Endothelial cell of umbilical vein (primary cell): ENCODE measurements around the gene YWHAH. TPM values are rescaled to one million over a fixed set of nuclear protein-coding genes. Genes with fewer than 3 reads are reported as not detected.

Experiments used
- BruUV-seq: library from RNA; stranded (reverse); fragments of 400-500 nt; replicated peaks from 2 replicates; lab custom pipeline; 2021; lab: Mats Ljungman, UMichigan
- CTCF ChIA-PET: fragments of 300-600, 350-600 bp; sonication (Branson Sonifier 250); formaldehyde crosslinking; loops from one replicate; lab custom pipeline; 2021; ENCODE audit warnings: antibody characterized with exemption, inconsistent platforms; lab: Charles Lee
- POLR2A ChIA-PET: fragments of 300-600, 350-600 bp; sonication (Branson Sonifier 250); formaldehyde crosslinking; loops from one replicate; lab custom pipeline; 2021; ENCODE audit warnings: antibody characterized with exemption, inconsistent platforms; lab: Charles Lee
- DNase-seq: peaks from one replicate; pipeline ENCODE4 v3.0.0-alpha.2; 2011; ENCODE audit warnings: low read depth, low spot score
- FAIRE-seq: peaks from 2 replicates; lab custom pipeline; 2011; peaks lifted over from hg19 to GRCh38; lab: Jason Lieb, UNC
- H2AFZ ChIP-seq: 2 replicates; pipeline ENCODE4 v1.6.0; 2012; ENCODE audit warnings: low read depth, low read length, control low read depth, inconsistent platforms
- H3K27ac ChIP-seq: 2 replicates; pipeline ENCODE4 v1.5.1; 2011; ENCODE audit warnings: low read depth, mild to moderate bottlenecking, control low read depth, low read length, moderate library complexity; ENCODE audit not compliant: insufficient read depth
- H3K27me3 ChIP-seq, 2 experiments: 2 replicates each; pipeline versions ENCODE4 v1.6.0 to v1.6.1; 2011; ENCODE audit warnings: low read length in 2 of 2, mixed read lengths in 1 of 2; ENCODE audit not compliant: control insufficient read depth in 2 of 2, insufficient read depth in 2 of 2
- H3K36me3 ChIP-seq, 2 experiments: 2 replicates in 1 of 2; 3 replicates in 1 of 2; pipeline ENCODE4 v1.5.1; 2011; ENCODE audit warnings: low read length in 2 of 2, mild to moderate bottlenecking in 1 of 2, moderate library complexity in 1 of 2; ENCODE audit not compliant: control insufficient read depth in 2 of 2, insufficient read depth in 2 of 2; ENCODE audit errors: extremely low read depth in 1 of 2
- H3K4me1 ChIP-seq: 3 replicates; pipeline ENCODE4 v1.5.1; 2011; ENCODE audit warnings: mild to moderate bottlenecking, low read length; ENCODE audit not compliant: control insufficient read depth, insufficient read depth; ENCODE audit errors: extremely low read depth
- H3K4me2 ChIP-seq: 2 replicates; pipeline ENCODE4 v1.6.1; 2011; ENCODE audit warnings: low read length, control low read depth, mixed read lengths; ENCODE audit not compliant: insufficient read depth
- H3K4me3 ChIP-seq, 3 experiments: fragments of 200-600 bp in 1 of 3; sonication (generic), shearing (Covaris generic) in 1 of 3; replicated peaks in 1 of 3; 2 replicates each; pipeline ENCODE4 v1.5.1; 2011 to 2016; ENCODE audit warnings: control low read depth in 3 of 3, low read length in 3 of 3, mild to moderate bottlenecking in 2 of 3, inconsistent platforms in 1 of 3, low read depth in 1 of 3, moderate library complexity in 1 of 3; ENCODE audit not compliant: insufficient read depth in 1 of 3
- H3K79me2 ChIP-seq: 2 replicates; pipeline ENCODE4 v1.6.0; 2012; ENCODE audit warnings: low read length, inconsistent platforms; ENCODE audit not compliant: control insufficient read depth, insufficient read depth
- H3K9ac ChIP-seq: replicated peaks from 2 replicates; pipeline ENCODE3; 2011; ENCODE audit warnings: low read length, control low read depth; ENCODE audit not compliant: insufficient read depth; ENCODE audit errors: extremely low read depth
- H3K9me1 ChIP-seq: replicated peaks from 3 replicates; pipeline ENCODE4 v1.6.0; 2011; ENCODE audit warnings: mild to moderate bottlenecking, low read length; ENCODE audit not compliant: control insufficient read depth, insufficient read depth; ENCODE audit errors: extremely low read depth
- H3K9me3 ChIP-seq: replicated peaks from 2 replicates; pipeline ENCODE4 v1.5.1; 2012; ENCODE audit warnings: low read length, inconsistent platforms; ENCODE audit not compliant: control insufficient read depth, insufficient read depth
- H4K20me1 ChIP-seq: replicated peaks from 2 replicates; pipeline ENCODE3; 2011; ENCODE audit warnings: mild to moderate bottlenecking, low read length; ENCODE audit not compliant: control insufficient read depth, insufficient read depth; ENCODE audit errors: extremely low read depth
- EZH2 ChIP-seq: IDR thresholded peaks from 2 replicates; pipeline ENCODE4 v1.6.1; 2012; ENCODE audit warnings: borderline replicate concordance, low read depth, mild to moderate bottlenecking, moderate library complexity, low read length, inconsistent platforms; ENCODE audit not compliant: severe bottlenecking
- FOS ChIP-seq: IDR thresholded peaks from 2 replicates; pipeline ENCODE4 v1.6.1; 2011; ENCODE audit warnings: mild to moderate bottlenecking, low read length, moderate library complexity, borderline replicate concordance; ENCODE audit not compliant: insufficient read depth
- GATA2 ChIP-seq: IDR thresholded peaks from 2 replicates; pipeline ENCODE4 v1.7.0; 2011; ENCODE audit warnings: low read depth, mild to moderate bottlenecking, moderate library complexity, mixed read lengths, low read length; ENCODE audit not compliant: insufficient read length, insufficient read depth
- JUN ChIP-seq: IDR thresholded peaks from 2 replicates; pipeline ENCODE4 v1.6.1; 2011; ENCODE audit warnings: borderline replicate concordance, low read depth; ENCODE audit not compliant: insufficient read length, insufficient read depth
- MYC ChIP-seq: IDR thresholded peaks from one replicate; pipeline ENCODE4 v1.6.1; 2011; ENCODE audit warnings: mild to moderate bottlenecking, low read depth, low read length
- POLR2A ChIP-seq: IDR thresholded peaks from 2 replicates; pipeline ENCODE4 v1.6.1; 2012; ENCODE audit warnings: low read depth, mild to moderate bottlenecking, control low read depth, low read length
- dilution Hi-C: fragments of 300-500 bp; cut with MboI; formaldehyde crosslinking; loops from one replicate; pipeline ENCODE4 v1.15.0; 2019; ENCODE audit warnings: low sequenced_read_pairs; ENCODE audit not compliant: extremely low pct_ligation_motif_present
- intact Hi-C: fragments of 100-400 bp; cut with micrococcal nuclease; formaldehyde crosslinking; loops from one replicate; pipeline ENCODE4 v1.10.0; 2022
- polyA plus RNA-seq, 4 experiments: library from polyadenylated mRNA; depleted of rRNA in 3 of 4; stranded (reverse) in 3 of 4; unstranded in 1 of 4; fragments of >200 nt; gene quantifications; 2 replicates each; pipeline versions ENCODE4 v1.2.1 to v1.2.3, GENCODE V29; 2011 to 2012; ENCODE audit warnings: missing spikeins in 1 of 4
- total RNA-seq: library from RNA; stranded (reverse); gene quantifications from 2 replicates; pipeline ENCODE4 v1.2.3, GENCODE V29; 2021
- TF ChIP-seq, protein P1 (sequence below): IDR thresholded peaks from 2 replicates; pipeline ENCODE4 v1.6.1; 2011; ENCODE audit not compliant: insufficient read depth, insufficient read length
- TF ChIP-seq, protein P2 (sequence below), 2 donors: IDR thresholded peaks; 1 replicate in 1 of 2; 2 replicates in 1 of 2; pipeline ENCODE4 v1.5.1; 2011; ENCODE audit warnings: low read length in 2 of 2, mild to moderate bottlenecking in 2 of 2, moderate library complexity in 2 of 2, control low read depth in 1 of 2, inconsistent platforms in 1 of 2, low read depth in 1 of 2; ENCODE audit not compliant: insufficient read depth in 1 of 2; ENCODE audit errors: extremely low read depth in 1 of 2

Gene YWHAH
- total and polyA plus RNA-seq, 2 donors (not counting 3 experiments of a cell fraction or from before 2014, with no cell fraction given): 73.6 to 170 TPM

DNA sequence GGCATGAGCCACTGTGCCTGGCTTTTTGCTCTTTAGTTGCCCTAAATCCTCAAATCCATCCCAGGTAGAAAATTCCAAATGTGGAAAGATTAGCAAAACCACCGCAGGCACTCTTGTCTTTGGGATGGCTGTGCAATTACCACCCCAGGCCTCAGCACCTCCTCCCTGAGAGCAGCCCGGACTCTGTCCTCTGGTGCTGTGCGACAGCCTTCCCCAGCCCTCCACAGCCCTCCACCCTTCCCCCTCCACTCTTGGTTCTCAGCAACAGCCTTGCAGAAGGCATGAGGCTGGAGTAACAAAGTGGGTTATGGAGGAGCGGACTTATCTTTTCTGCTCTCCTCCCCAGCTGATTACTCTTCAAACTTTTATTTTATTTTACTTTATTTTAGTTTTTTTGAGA, 44.7 kb upstream of the YWHAH start:
- dilution Hi-C loops: no loop called here
- intact Hi-C loops: loop anchor here (2.0 kb wide), 1 partner anchor 47 kb away; no protein-coding TSS in a partner anchor
- no peaks in the 10 kb centered on the region for H3K9me3 ChIP-seq
- TF ChIP-seq MYC: no peak
- no peaks in the 10 kb centered on the region for H4K20me1 ChIP-seq
- DNase-seq (no peak), FAIRE-seq (no peak)
- no peak overlapping the region for H2AFZ ChIP-seq
- H3K9me1 ChIP-seq: no peaks in the 10 kb centered on the region
- no peak overlapping the region for H3K27ac ChIP-seq
- no peak overlapping the region for H3K4me2 ChIP-seq
- POLR2A ChIA-PET: no interaction called here
- peaks cover 0 to 9% of the 10 kb centered on the region in 2 experiments for H3K36me3 ChIP-seq
- no peak overlapping the region for H3K4me3 ChIP-seq
- no peaks in the 10 kb centered on the region for H3K27me3 ChIP-seq
- no TSS peak for BruUV-seq
- peaks cover 15% of the 10 kb centered on the region for H3K4me1 ChIP-seq
- CTCF ChIA-PET: interaction anchor here (1.6 kb wide), 1 partner anchor 27 kb away, joined by 4 read pairs; no protein-coding TSS in a partner anchor
- H3K9ac ChIP-seq: no peak overlapping the region
- no peaks in the 10 kb centered on the region for H3K79me2 ChIP-seq

DNA sequence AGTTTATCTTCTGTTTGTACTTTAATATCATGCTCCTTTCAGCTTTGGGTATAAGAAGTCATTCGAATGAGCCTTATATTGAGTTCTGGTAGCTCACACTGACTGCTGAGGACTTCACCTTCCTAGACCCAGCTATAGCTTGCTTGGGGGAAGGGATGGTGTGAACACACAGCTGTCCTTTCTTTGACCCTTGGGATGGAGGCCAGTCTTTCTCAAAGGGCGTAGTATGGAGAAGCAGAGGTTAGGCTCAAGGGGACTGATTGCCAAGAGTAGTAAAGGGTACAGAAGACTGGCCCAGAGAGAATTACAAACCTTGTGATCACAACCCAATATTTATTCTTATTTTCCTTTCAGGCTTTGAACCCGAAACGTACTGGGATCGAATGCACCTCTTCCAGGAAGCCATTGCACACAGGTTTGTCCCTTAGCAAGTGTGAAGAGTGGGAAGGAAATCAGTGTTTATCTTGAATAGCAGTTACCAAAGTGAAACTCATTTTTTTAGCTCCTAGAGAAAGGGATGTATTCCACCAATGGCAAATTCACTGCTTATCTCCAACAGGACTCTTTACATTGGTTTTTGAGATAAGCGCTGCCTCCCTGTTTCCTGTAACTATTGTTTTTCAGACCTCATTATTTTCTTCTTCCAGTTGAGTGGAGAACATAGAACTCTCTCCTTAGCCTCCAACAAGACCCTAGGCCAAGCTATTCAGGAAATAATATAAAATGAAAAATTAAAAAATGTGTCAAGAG, 42.8 kb upstream of the YWHAH start:
- intact Hi-C loops: loop anchor here (2.0 kb wide), 1 partner anchor 45 kb away; no protein-coding TSS in a partner anchor
- TF ChIP-seq, protein P1, sequence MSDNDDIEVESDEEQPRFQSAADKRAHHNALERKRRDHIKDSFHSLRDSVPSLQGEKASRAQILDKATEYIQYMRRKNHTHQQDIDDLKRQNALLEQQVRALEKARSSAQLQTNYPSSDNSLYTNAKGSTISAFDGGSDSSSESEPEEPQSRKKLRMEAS: no peak
- TF ChIP-seq EZH2 (no peak), JUN (peak; percentile 9), FOS (no peak), MYC (no peak), POLR2A (no peak), GATA2 (peak; percentile 85)
- TF ChIP-seq, protein P2, sequence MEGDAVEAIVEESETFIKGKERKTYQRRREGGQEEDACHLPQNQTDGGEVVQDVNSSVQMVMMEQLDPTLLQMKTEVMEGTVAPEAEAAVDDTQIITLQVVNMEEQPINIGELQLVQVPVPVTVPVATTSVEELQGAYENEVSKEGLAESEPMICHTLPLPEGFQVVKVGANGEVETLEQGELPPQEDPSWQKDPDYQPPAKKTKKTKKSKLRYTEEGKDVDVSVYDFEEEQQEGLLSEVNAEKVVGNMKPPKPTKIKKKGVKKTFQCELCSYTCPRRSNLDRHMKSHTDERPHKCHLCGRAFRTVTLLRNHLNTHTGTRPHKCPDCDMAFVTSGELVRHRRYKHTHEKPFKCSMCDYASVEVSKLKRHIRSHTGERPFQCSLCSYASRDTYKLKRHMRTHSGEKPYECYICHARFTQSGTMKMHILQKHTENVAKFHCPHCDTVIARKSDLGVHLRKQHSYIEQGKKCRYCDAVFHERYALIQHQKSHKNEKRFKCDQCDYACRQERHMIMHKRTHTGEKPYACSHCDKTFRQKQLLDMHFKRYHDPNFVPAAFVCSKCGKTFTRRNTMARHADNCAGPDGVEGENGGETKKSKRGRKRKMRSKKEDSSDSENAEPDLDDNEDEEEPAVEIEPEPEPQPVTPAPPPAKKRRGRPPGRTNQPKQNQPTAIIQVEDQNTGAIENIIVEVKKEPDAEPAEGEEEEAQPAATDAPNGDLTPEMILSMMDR (IDR thresholded peaks at IDR 0.05; ENCODE audit: extremely low read depth in 1 of 2, insufficient read depth in 1 of 2, low read depth in 1 of 2, low read length in 2 of 2): no peak
- dilution Hi-C loops: no loop called here
- POLR2A ChIA-PET: no interaction called here
- CTCF ChIA-PET: interaction anchor here (0.9 to 2.0 kb wide), 7 partner anchors 11 to 69 kb away, joined by 3 to 8 read pairs (median 4); no protein-coding TSS in a partner anchor
- Histone ChIP-seq H3K36me3 (peaks cover 0 to 11% of the 10 kb centered on the region in 2 experiments), H2AFZ (no peak overlapping the region), H3K4me2 (peak overlapping the region; percentile 43), H3K79me2 (no peaks in the 10 kb centered on the region), H3K9me3 (no peaks in the 10 kb centered on the region), H3K9me1 (no peaks in the 10 kb centered on the region), H3K27me3 (no peaks in the 10 kb centered on the region), H4K20me1 (no peaks in the 10 kb centered on the region), H3K9ac (no peak overlapping the region), H3K4me3 (no peak overlapping the region), H3K4me1 (peaks cover 15% of the 10 kb centered on the region), H3K27ac (no peak overlapping the region)
- no TSS peak for BruUV-seq
- DNase-seq (peak; percentile 83), FAIRE-seq (peak; percentile 91)
